ENCODE results near the gene TNFRSF1A. TPM values are rescaled to one million over a fixed set of nuclear protein-coding genes. Genes with fewer than 3 reads are reported as not detected.

The TNFRSF1A gene
- total and polyA plus RNA-seq, 9 of the 15 experiments (the other 6 are each of a cell fraction or from before 2014, with no cell fraction given) = 0.76 to 43.5 (median 30.0) TPM

- Histone ChIP-seq H2AFZ (ENCODE audit: low read depth, low read length) (no peak overlapping the region), H3K9me1 (ENCODE audit: control insufficient read depth, insufficient read depth, low read length) (no peaks in the 10 kb centered on the region), H3K4me3 (no peak overlapping the region), H3K79me2 (ENCODE audit: control insufficient read depth, insufficient read depth, low read length) (no peaks in the 10 kb centered on the region), H4K20me1 (replicated peaks; ENCODE audit: control insufficient read depth, insufficient read depth, low read length) (no peaks in the 10 kb centered on the region; the same call in 1 of the 2 replicates), H3K9ac (ENCODE audit: insufficient read depth in 1 of 2, low read depth in 2 of 2, low read length in 2 of 2) (no peak overlapping the region), H3K4me1 (replicated peaks in 1 of 2; ENCODE audit: control insufficient read depth in 2 of 2, insufficient read depth in 2 of 2, low read length in 2 of 2) (peaks cover 6 to 14% of the 10 kb centered on the region in 2 experiments; a peak in 4 of 5 replicates), H3K27me3 (ENCODE audit: control insufficient read depth in 2 of 2, insufficient read depth in 2 of 2, low read length in 2 of 2) (peaks cover 3 to 12% of the 10 kb centered on the region in 2 experiments; a peak in 3 of 5 replicates), H3K36me3 (ENCODE audit: control insufficient read depth, insufficient read depth, low read length) (no peaks in the 10 kb centered on the region), H3K27ac (ENCODE audit: extremely low read depth, low read depth, low read length) (no peak overlapping the region), H3K9me3 (replicated peaks; ENCODE audit: control insufficient read depth, insufficient read depth, low read depth, low read length) (no peaks in the 10 kb centered on the region), H3K4me2 (ENCODE audit: insufficient read depth, low read length) (no peak overlapping the region)
- intact Hi-C loops (cut with micrococcal nuclease) (no loop called here), in situ Hi-C loops (cut with MboI) (no loop called here)
- ATAC-seq = no peak
- FAIRE-seq = no peak
- POLR2A ChIA-PET = no interaction called here
- BruUV-seq (replicated peaks) = no TSS peak
- WGBS (ENCODE audit: insufficient coverage, low coverage, missing lambda C conversion rate) = 35% methylated on average over 10 of the region's 11 CpGs
- CTCF ChIA-PET (ENCODE audit: low intra/inter-chr PET ratio) = interaction anchor here (0.9 kb wide), 1 partner anchor 213 kb away, joined by 4 read pairs; no protein-coding TSS in a partner anchor
- DNase-seq (ENCODE audit: extremely low read depth in 1 of 4, low spot score in 3 of 4) = no peak
- TF ChIP-seq ARID1B (IDR thresholded peaks at IDR 0.05) = no peak
- TF ChIP-seq HMGN3 (IDR thresholded peaks at IDR 0.05; ENCODE audit: borderline replicate concordance, extremely low read depth, insufficient read length, low read depth, low read length) = no peak
- TF ChIP-seq PPARD (CRISPR knock-in tag; IDR thresholded peaks at IDR 0.05) = no peak
- TF ChIP-seq BACH1 (tag; IDR thresholded peaks at IDR 0.05) = no peak
- TF ChIP-seq MIER1 (IDR thresholded peaks at IDR 0.05; ENCODE audit: low read depth) = no peak
- no peak for TF ChIP-seq JUNB (CRISPR knock-in tag; conservative IDR thresholded peaks at IDR 0.05)
- no peak for TF ChIP-seq BCLAF1 (IDR thresholded peaks at IDR 0.05; ENCODE audit: borderline replicate concordance in 1 of 2, control insufficient read depth in 1 of 2, low read depth in 2 of 2, low read length in 1 of 2)
- TF ChIP-seq MXI1 (IDR thresholded peaks at IDR 0.05; ENCODE audit: low read depth, low read length) = no peak
- TF ChIP-seq CTCF (IDR thresholded peaks at IDR 0.05 in 2 of 3, conservative IDR thresholded peaks at IDR 0.05 in 1 of 3; ENCODE audit: insufficient read depth in 2 of 3, low read depth in 1 of 3, low read length in 3 of 3) = no peak
- no peak for TF ChIP-seq XRCC4 (IDR thresholded peaks at IDR 0.05; ENCODE audit: extremely low read depth, insufficient read depth, insufficient read length)
- TF ChIP-seq SIN3A (IDR thresholded peaks at IDR 0.05; ENCODE audit: borderline replicate concordance in 2 of 2, control insufficient read depth in 1 of 2, low read depth in 2 of 2, low read length in 2 of 2) = no peak
- no peak for TF ChIP-seq MEF2A (IDR thresholded peaks at IDR 0.05; ENCODE audit: control insufficient read depth, low read depth, low read length)
- TF ChIP-seq ZNF644 (tag; IDR thresholded peaks at IDR 0.05; ENCODE audit: low read depth) = no peak
- no peak for TF ChIP-seq SMARCE1 (IDR thresholded peaks at IDR 0.05)
- TF ChIP-seq PYGO2 (tag; IDR thresholded peaks at IDR 0.05) = no peak
- TF ChIP-seq ZNF280A (IDR thresholded peaks at IDR 0.05; ENCODE audit: low read depth, partially characterized antibody) = no peak
Observed at GRCh38 chr12:6280672-6281071, 61.2 kb downstream of the TNFRSF1A start.

Measured in K562 (cell line).